ENCODE results near the gene SLIT2. TPM values are rescaled to one million over a fixed set of nuclear protein-coding genes. Genes with fewer than 3 reads are reported as not detected.
A peak's percentile ranks its signal among the peaks of the same experiment; 100 is the strongest.

SLIT2 gene
- polyA plus RNA-seq (ENCODE audit: low read depth in 6 of 6): not detected

- Mint-ChIP-seq H3K27me3 (peaks cover 25 to 57% (median 47%) of the 10 kb centered on the region in 3 donors), H3K36me3 (no peaks in the 10 kb centered on the region), H3K27ac (no peak within 1 kb of the TSS), H3K4me1 (peaks cover 5 to 19% (median 10%) of the 10 kb centered on the region in 3 donors), H3K4me3 (peak within 1 kb of the TSS in 7 of 8 donors; percentile 2 to 83 (median 69)), H3K9me3 (peaks cover 0 to 2% (median 0%) of the 10 kb centered on the region in 7 donors)
- ATAC-seq (ENCODE audit: low read depth in 2 of 2) (peak in 1 of 2 donors; percentile 28), DNase-seq (no peak)
Observed at GRCh38 chr4:20251796-20252655, at the start of gene SLIT2. TSS of gene SLIT2 (plus strand) at chr4:20251905. CDS start at chr4:20253816, 1,911 bp downstream.

GRCh38 chr4:20203508-20203907 lies 48.2 kb upstream of the SLIT2 start:
- no peak for ATAC-seq (ENCODE audit: low read depth in 2 of 2)
- H3K4me1 Mint-ChIP-seq: no peaks in the 10 kb centered on the region

GRCh38 chr4:20217521-20217920 lies 34.2 kb upstream of the SLIT2 start:
- peaks cover 0 to 5% (median 0%) of the 10 kb centered on the region in 7 donors for H3K9me3 Mint-ChIP-seq

More at GRCh38 chr4:20203508-20203907, 48.2 kb upstream of the SLIT2 start:
- no peaks in the 10 kb centered on the region for H3K27me3 Mint-ChIP-seq
- H3K9me3 Mint-ChIP-seq: peaks cover 0 to 2% (median 0%) of the 10 kb centered on the region in 7 donors
- no peak for DNase-seq
- H3K36me3 Mint-ChIP-seq: no peaks in the 10 kb centered on the region
- H3K27ac Mint-ChIP-seq: no peak overlapping the region
- no peak overlapping the region for H3K4me3 Mint-ChIP-seq

GRCh38 chr4:20217951-20218350 lies 33.8 kb upstream of the SLIT2 start:
- ATAC-seq (ENCODE audit: low read depth in 2 of 2) (no peak), DNase-seq (no peak)
- Mint-ChIP-seq H3K27ac (no peak overlapping the region), H3K9me3 (peaks cover 0 to 9% (median 0%) of the 10 kb centered on the region in 7 donors), H3K4me3 (no peak overlapping the region), H3K36me3 (no peaks in the 10 kb centered on the region), H3K27me3 (no peaks in the 10 kb centered on the region), H3K4me1 (no peaks in the 10 kb centered on the region)

More at GRCh38 chr4:20217521-20217920, 34.2 kb upstream of the SLIT2 start:
- Mint-ChIP-seq H3K4me1 (no peaks in the 10 kb centered on the region), H3K27ac (no peak overlapping the region), H3K27me3 (no peaks in the 10 kb centered on the region), H3K36me3 (no peaks in the 10 kb centered on the region), H3K4me3 (no peak overlapping the region)
- DNase-seq (no peak), ATAC-seq (ENCODE audit: low read depth in 2 of 2) (no peak)

GRCh38 chr4:20219521-20219920 lies 32.2 kb upstream of the SLIT2 start:
- Mint-ChIP-seq H3K36me3 (no peaks in the 10 kb centered on the region), H3K27me3 (no peaks in the 10 kb centered on the region), H3K9me3 (peaks cover 0 to 25% (median 3%) of the 10 kb centered on the region in 7 donors), H3K27ac (no peak overlapping the region), H3K4me3 (no peak overlapping the region), H3K4me1 (no peaks in the 10 kb centered on the region)
- DNase-seq (no peak), ATAC-seq (ENCODE audit: low read depth in 2 of 2) (no peak)

- ATAC-seq (ENCODE audit: low read depth in 2 of 2) (no peak), DNase-seq (no peak)
- Mint-ChIP-seq H3K27ac (no peak overlapping the region), H3K4me3 (no peak overlapping the region), H3K36me3 (no peaks in the 10 kb centered on the region), H3K27me3 (no peaks in the 10 kb centered on the region), H3K9me3 (peaks cover 0 to 5% (median 2%) of the 10 kb centered on the region in 7 donors), H3K4me1 (no peaks in the 10 kb centered on the region)
Observed at GRCh38 chr4:20237894-20238537, 13.7 kb upstream of the SLIT2 start.

- DNase-seq: no peak
- Mint-ChIP-seq H3K4me1 (peaks cover 2 to 11% (median 5%) of the 10 kb centered on the region in 3 donors), H3K27me3 (peaks cover 23 to 30% (median 26%) of the 10 kb centered on the region in 3 donors), H3K9me3 (peaks cover 0 to 5% (median 1%) of the 10 kb centered on the region in 7 donors), H3K27ac (no peak overlapping the region), H3K36me3 (no peaks in the 10 kb centered on the region), H3K4me3 (no peak overlapping the region)
- no peak for ATAC-seq (ENCODE audit: low read depth in 2 of 2)
Observed at GRCh38 chr4:20248155-20248558, 3.5 kb upstream of the SLIT2 start.

- Mint-ChIP-seq H3K4me1 (peaks cover 5 to 15% (median 5%) of the 10 kb centered on the region in 3 donors), H3K4me3 (no peak overlapping the region), H3K27ac (no peak overlapping the region), H3K27me3 (peaks cover 26 to 42% (median 33%) of the 10 kb centered on the region in 3 donors), H3K9me3 (peaks cover 0 to 2% (median 0%) of the 10 kb centered on the region in 7 donors), H3K36me3 (no peaks in the 10 kb centered on the region)
- DNase-seq: no peak
- no peak for ATAC-seq (ENCODE audit: low read depth in 2 of 2)
Observed at GRCh38 chr4:20249333-20249732, 2.4 kb upstream of the SLIT2 start.

- Mint-ChIP-seq H3K9me3 (peaks cover 0 to 2% (median 0%) of the 10 kb centered on the region in 7 donors), H3K36me3 (no peaks in the 10 kb centered on the region), H3K27ac (no peak overlapping the region), H3K4me1 (peaks cover 5 to 19% (median 10%) of the 10 kb centered on the region in 3 donors), H3K27me3 (peaks cover 27 to 57% (median 47%) of the 10 kb centered on the region in 3 donors), H3K4me3 (peak overlapping the region in 6 of 8 donors; percentile 44 to 75 (median 66))
- ATAC-seq (ENCODE audit: low read depth in 2 of 2) (no peak), DNase-seq (no peak)
Observed at GRCh38 chr4:20251031-20251795, 492 bp upstream of the SLIT2 start.

- Mint-ChIP-seq H3K27ac (no peak overlapping the region), H3K27me3 (peaks cover 25 to 57% (median 47%) of the 10 kb centered on the region in 3 donors), H3K9me3 (peaks cover 0 to 2% (median 0%) of the 10 kb centered on the region in 7 donors), H3K36me3 (no peaks in the 10 kb centered on the region), H3K4me3 (peak overlapping the region in 4 of 8 donors; percentile 55 to 83 (median 72)), H3K4me1 (peaks cover 5 to 19% (median 10%) of the 10 kb centered on the region in 3 donors)
- ATAC-seq (ENCODE audit: low read depth in 2 of 2): no peak
- DNase-seq: no peak
Observed at GRCh38 chr4:20252656-20253282, 1.1 kb downstream of the SLIT2 start.

- DNase-seq: no peak
- H3K36me3 Mint-ChIP-seq: no peaks in the 10 kb centered on the region
- H3K4me3 Mint-ChIP-seq: peak overlapping the region in 4 of 8 donors; percentile 32 to 84 (median 62)
- H3K4me1 Mint-ChIP-seq: peaks cover 5 to 19% (median 10%) of the 10 kb centered on the region in 3 donors
- no peak overlapping the region for H3K27ac Mint-ChIP-seq
- peaks cover 25 to 57% (median 47%) of the 10 kb centered on the region in 3 donors for H3K27me3 Mint-ChIP-seq
- ATAC-seq (ENCODE audit: low read depth in 2 of 2): no peak
- H3K9me3 Mint-ChIP-seq: peaks cover 0 to 2% (median 0%) of the 10 kb centered on the region in 7 donors
Observed at GRCh38 chr4:20253283-20253734, 1.6 kb downstream of the SLIT2 start.

- Mint-ChIP-seq H3K4me1 (peaks cover 5 to 19% (median 10%) of the 10 kb centered on the region in 3 donors), H3K27ac (no peak overlapping the region), H3K4me3 (peak overlapping the region in 5 of 8 donors; percentile 39 to 84 (median 47)), H3K36me3 (no peaks in the 10 kb centered on the region), H3K27me3 (peaks cover 22 to 57% (median 47%) of the 10 kb centered on the region in 3 donors), H3K9me3 (peaks cover 0 to 2% (median 0%) of the 10 kb centered on the region in 7 donors)
- ATAC-seq (ENCODE audit: low read depth in 2 of 2): no peak
- DNase-seq: no peak
Observed at GRCh38 chr4:20253735-20254409, 2.2 kb downstream of the SLIT2 start.

Data from naive B cell (primary cell).